K562 (cell line): ENCODE data around the gene EPHA7. TPM values are rescaled to one million over a fixed set of nuclear protein-coding genes. Genes with fewer than 3 reads are reported as not detected.

ENCODE experiments used
- ATAC-seq: fragments of 200-7000 bp; cut with Tn5 transposase; 3 replicates; pipeline ENCODE4 v1.9.1; 2020; ENCODE audit warnings: moderate library complexity
- BruUV-seq: library from RNA; stranded (reverse); fragments of 400-500 nt; replicated peaks from 2 replicates; lab custom pipeline; 2021; lab: Mats Ljungman, UMichigan
- CTCF ChIA-PET: fragments of 300-600 bp; formaldehyde crosslinking; extraction: SDS; loops from one replicate; lab custom pipeline; 2021; ENCODE audit warnings: low intra/inter-chr PET ratio; lab: Yijun Ruan, JAX
- POLR2A ChIA-PET: fragments of 300-600, 350-650 bp; sonication (Branson Sonifier 250); formaldehyde crosslinking; extraction: SDS; loops from one replicate; lab custom pipeline; 2021; ENCODE audit warnings: antibody characterized with exemption, inconsistent platforms; lab: Yijun Ruan, JAX
- DNase-seq, 4 experiments: peaks; one replicate each; pipeline versions ENCODE4 v3.0.0 to v3.0.0-alpha.2; 2011 to 2018; ENCODE audit warnings: low spot score in 3 of 4, mixed read lengths in 3 of 4; ENCODE audit errors: extremely low read depth in 1 of 4
- FAIRE-seq: peaks from 2 replicates; lab custom pipeline; 2011; peaks lifted over from hg19 to GRCh38; lab: Jason Lieb, UNC
- H2AFZ ChIP-seq: 2 replicates; pipeline ENCODE4 v1.6.0; 2011; ENCODE audit warnings: low read depth, low read length, control low read depth, inconsistent platforms
- H3K27ac ChIP-seq: fragments of 200-600 bp; 3 replicates; pipeline ENCODE4 v1.8.0; 2011; ENCODE audit warnings: low read depth, mild to moderate bottlenecking, control low read depth, inconsistent platforms, low read length, moderate library complexity, mixed read lengths; ENCODE audit errors: extremely low read depth
- H3K27me3 ChIP-seq, 2 experiments: fragments of 300-600 bp in 1 of 2; 2 replicates in 1 of 2; 3 replicates in 1 of 2; pipeline versions ENCODE4 v1.6.0 to v1.8.0; 2011; ENCODE audit warnings: inconsistent platforms in 2 of 2, low read length in 2 of 2, mild to moderate bottlenecking in 1 of 2, mixed read lengths in 1 of 2, moderate library complexity in 1 of 2; ENCODE audit not compliant: control insufficient read depth in 2 of 2, insufficient read depth in 2 of 2
- H3K36me3 ChIP-seq: fragments of 300-600 bp; 3 replicates; pipeline ENCODE4 v1.8.0; 2011; ENCODE audit warnings: mild to moderate bottlenecking, low read length, inconsistent platforms; ENCODE audit not compliant: control insufficient read depth, insufficient read depth
- H3K4me1 ChIP-seq, 2 experiments: fragments of 200-600 bp in 1 of 2; replicated peaks in 1 of 2; 2 replicates in 1 of 2; 3 replicates in 1 of 2; pipeline versions ENCODE4 v1.5.1 to v1.8.0; 2011; ENCODE audit warnings: inconsistent platforms in 2 of 2, low read length in 2 of 2, mild to moderate bottlenecking in 1 of 2, mixed read lengths in 1 of 2, moderate library complexity in 1 of 2; ENCODE audit not compliant: control insufficient read depth in 2 of 2, insufficient read depth in 2 of 2
- H3K4me2 ChIP-seq: 2 replicates; pipeline ENCODE4 v1.6.1; 2011; ENCODE audit warnings: low read length, control low read depth, inconsistent platforms, mixed read lengths; ENCODE audit not compliant: insufficient read depth
- H3K4me3 ChIP-seq: fragments of 200-600 bp; sonication (generic), shearing (Covaris generic); 2 replicates; pipeline ENCODE4 v1.5.1; 2016; ENCODE audit warnings: control low read depth, inconsistent platforms
- H3K79me2 ChIP-seq: fragments of 200-600 bp; 3 replicates; pipeline ENCODE4 v1.8.0; 2011; ENCODE audit warnings: low read length, inconsistent platforms; ENCODE audit not compliant: control insufficient read depth, insufficient read depth
- H3K9ac ChIP-seq, 2 experiments: 2 replicates each; pipeline versions ENCODE4 v1.6.0 to v1.6.1; 2011; ENCODE audit warnings: low read depth in 2 of 2, low read length in 2 of 2, control low read depth in 1 of 2, inconsistent platforms in 1 of 2, mild to moderate bottlenecking in 1 of 2, mixed read lengths in 1 of 2; ENCODE audit not compliant: insufficient read depth in 1 of 2
- H3K9me1 ChIP-seq: one replicate; pipeline ENCODE4 v1.6.0; 2011; ENCODE audit warnings: inconsistent platforms, mild to moderate bottlenecking, low read length, moderate library complexity; ENCODE audit not compliant: control insufficient read depth, insufficient read depth
- H3K9me3 ChIP-seq: replicated peaks from 2 replicates; pipeline ENCODE4 v1.5.1; 2011; ENCODE audit warnings: low read depth, low read length, inconsistent platforms; ENCODE audit not compliant: control insufficient read depth, insufficient read depth
- H4K20me1 ChIP-seq: replicated peaks from 2 replicates; pipeline ENCODE4 v1.6.1; 2011; ENCODE audit warnings: low read length, inconsistent platforms, mixed read lengths; ENCODE audit not compliant: control insufficient read depth, insufficient read depth
- NR3C1 ChIP-seq: sonication (generic); formaldehyde crosslinking; IDR thresholded peaks from 2 replicates; pipeline ENCODE4 v1.8.1; 2022; ENCODE audit warnings: missing genetic modification reagents
- SAFB2 ChIP-seq: fragments of 200-400 bp; formaldehyde crosslinking; IDR thresholded peaks from 2 replicates; pipeline ENCODE4 v1.6.1; 2018; ENCODE audit warnings: borderline replicate concordance, low read length, low read depth, moderate library complexity; ENCODE audit not compliant: severe bottlenecking
- STAT5A ChIP-seq: IDR thresholded peaks from 2 replicates; pipeline ENCODE4 v1.6.1; 2012; ENCODE audit warnings: low read length, inconsistent platforms, borderline replicate concordance
- TCF3 ChIP-seq: sonication (generic); formaldehyde crosslinking; IDR thresholded peaks from 2 replicates; pipeline ENCODE4 v1.4.0; 2020; ENCODE audit warnings: mild to moderate bottlenecking, missing genetic modification reagents
- ZNF197 ChIP-seq: fragments of 200-800 bp; sonication (Bioruptor generic); IDR thresholded peaks from 2 replicates; pipeline ENCODE4 v1.6.1; 2016; ENCODE audit warnings: low read depth, missing genetic modification characterization, missing compliant biosample characterization
- ZNF263 ChIP-seq: sonication (generic); formaldehyde crosslinking; IDR thresholded peaks from 2 replicates; pipeline ENCODE4 v1.8.0; 2022; ENCODE audit warnings: mild to moderate bottlenecking, missing genetic modification reagents, borderline replicate concordance
- ZNF699 ChIP-seq: fragments of 250-450 bp; sonication (Bioruptor Pico); IDR thresholded peaks from 2 replicates; pipeline ENCODE4 v1.8.0; 2021; ENCODE audit warnings: mild to moderate bottlenecking, moderate library complexity; ENCODE audit not compliant: insufficient replicate concordance
- WGBS: fragments of 100-300 bp; shearing (Covaris generic); methylation state at CpG from one replicate; pipeline ENCODE4 v1.1.6; 2016; ENCODE audit warnings: low coverage, mixed read lengths; ENCODE audit not compliant: insufficient coverage; ENCODE audit errors: missing lambda C conversion rate; 5-methylcytosine and 5-hydroxymethylcytosine counted together
- in situ Hi-C: fragments of 300-500 bp; cut with MboI; formaldehyde crosslinking; loops from 4 replicates; pipeline ENCODE4 v1.15.0; 2018; ENCODE audit warnings: inconsistent platforms, mixed read lengths
- intact Hi-C: fragments of 100-400 bp; cut with micrococcal nuclease; formaldehyde crosslinking; loops from 2 replicates; pipeline ENCODE4 v1.14.2; 2022
- polyA plus RNA-seq, 8 experiments: library from polyadenylated mRNA; depleted of rRNA in 4 of 8; stranded (reverse) in 5 of 8; unstranded in 3 of 8; fragments of >200 nt; fragmentation: Nextera tagmentation in 2 of 8; fragmentation: Illumina TruSeq in 1 of 8; extraction: Ambion mirVana in 2 of 8; extraction: Trizol in 1 of 8; gene quantifications; 2 replicates each; pipeline versions ENCODE4 v1.2.1 to v1.2.3, GENCODE V29; 2011 to 2014; ENCODE audit warnings: inconsistent platforms in 1 of 8, missing spikeins in 1 of 8
- total RNA-seq, 7 experiments: library from RNA; depleted of rRNA in 6 of 7; stranded (reverse); fragments of >200 nt in 6 of 7; fragmentation: Illumina TruSeq in 2 of 7; extraction: Trizol in 2 of 7; gene quantifications; 2 replicates each; pipeline versions ENCODE4 v1.2.1 to v1.2.3, GENCODE V29; 2011 to 2021; ENCODE audit warnings: low replicate concordance in 1 of 7

Gene EPHA7
- total and polyA plus RNA-seq, 9 of the 15 experiments (the other 6 are each of a cell fraction or from before 2014, with no cell fraction given) = not detected

GRCh38 chr6:93209358-93209757 is 210.0 kb downstream of the EPHA7 start:
- Histone ChIP-seq H3K9me1 (no peaks in the 10 kb centered on the region), H2AFZ (no peak overlapping the region), H3K36me3 (no peaks in the 10 kb centered on the region), H4K20me1 (no peaks in the 10 kb centered on the region), H3K79me2 (no peaks in the 10 kb centered on the region), H3K27me3 (no peaks in the 10 kb centered on the region), H3K4me3 (no peak overlapping the region), H3K4me2 (no peak overlapping the region), H3K9me3 (no peaks in the 10 kb centered on the region), H3K4me1 (no peaks in the 10 kb centered on the region), H3K27ac (no peak overlapping the region), H3K9ac (no peak overlapping the region)
- ChIA-PET POLR2A (no interaction called here), CTCF (no interaction called here)
- DNase-seq (no peak), FAIRE-seq (no peak), ATAC-seq (no peak)
- no TSS peak for BruUV-seq
- in situ Hi-C loops = no loop called here
- 2% methylated on average over 4 of the region's 4 CpGs for WGBS
- TF ChIP-seq SAFB2 (no peak), NR3C1 (CRISPR knock-in tag) (no peak), ZNF263 (CRISPR knock-in tag) (no peak), ZNF699 (CRISPR knock-in tag) (no peak), TCF3 (no peak), ZNF197 (no peak), STAT5A (no peak)
- intact Hi-C loops = no loop called here
